Hippocampal formation (tissue), 2 donors: ENCODE data around the gene SULT2A1.
A peak's percentile ranks its signal among the peaks of the same experiment; 100 is the strongest.
"Not testable (repeated sequence)": the region's sequence is repeated elsewhere in the genome, so short reads cannot be mapped to it uniquely, and the experiment has no call there.

ENCODE experiments used
- DNase-seq, 2 donors: peaks; one replicate each; lab custom pipeline; 2025; lab: John Stamatoyannopoulos, UW

The SULT2A1 gene, protein sequence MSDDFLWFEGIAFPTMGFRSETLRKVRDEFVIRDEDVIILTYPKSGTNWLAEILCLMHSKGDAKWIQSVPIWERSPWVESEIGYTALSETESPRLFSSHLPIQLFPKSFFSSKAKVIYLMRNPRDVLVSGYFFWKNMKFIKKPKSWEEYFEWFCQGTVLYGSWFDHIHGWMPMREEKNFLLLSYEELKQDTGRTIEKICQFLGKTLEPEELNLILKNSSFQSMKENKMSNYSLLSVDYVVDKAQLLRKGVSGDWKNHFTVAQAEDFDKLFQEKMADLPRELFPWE

GRCh38 chr19:47886010-47886559 lies at the start of gene SULT2A1:
Gene SULT2A1 (minus strand): TSS chr19:47886315. CDS start chr19:47886257, 58 bp downstream.
- DNase-seq: no peak

DNA sequence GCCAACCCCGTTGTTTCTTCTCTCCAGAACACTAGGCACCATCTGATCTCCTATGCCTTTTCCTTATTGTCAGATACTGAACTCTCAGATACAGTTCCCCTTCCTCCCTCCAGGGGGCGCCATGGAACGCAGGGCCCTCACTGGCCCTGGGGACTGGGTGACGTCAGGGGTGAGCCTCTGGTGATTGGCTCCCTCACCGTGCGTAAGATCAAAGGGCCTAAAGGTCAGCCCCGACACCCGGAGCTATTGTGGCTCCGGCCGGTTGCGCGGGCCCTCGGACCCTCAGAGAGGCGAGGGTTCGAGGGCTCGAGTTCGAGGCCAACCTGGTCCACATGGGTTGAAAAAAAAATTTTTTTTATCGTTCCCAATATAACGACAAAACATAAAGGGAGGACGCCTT lies 42.5 kb upstream of the SULT2A1 start:
- not testable (repeated sequence) for DNase-seq

GRCh38 chr19:47920107-47920506 lies 34.0 kb upstream of the SULT2A1 start:
- DNase-seq: not testable (repeated sequence)

DNA sequence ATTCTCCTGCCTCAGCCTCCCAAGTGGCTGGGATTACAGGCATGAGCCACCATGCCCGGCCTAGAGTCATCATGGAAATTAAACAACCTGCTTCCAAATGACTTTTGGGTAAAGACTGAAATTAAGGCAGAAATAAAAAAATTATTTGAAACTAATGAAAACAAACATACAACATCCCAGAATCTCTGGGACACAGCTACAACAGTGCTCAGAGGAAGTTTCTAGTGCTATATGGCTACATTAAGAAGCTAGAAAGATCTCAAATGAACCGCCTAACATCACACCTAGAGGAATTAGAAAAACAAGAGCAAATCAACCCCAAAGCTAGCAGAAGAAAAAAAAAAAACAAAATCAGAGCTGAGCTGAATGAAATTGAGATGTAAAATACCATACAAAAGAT lies 24.1 kb upstream of the SULT2A1 start:
- not testable (repeated sequence) for DNase-seq

GRCh38 chr19:47909350-47909749 lies 23.2 kb upstream of the SULT2A1 start:
- DNase-seq: not testable (repeated sequence)

GRCh38 chr19:47901370-47901769 lies 15.3 kb upstream of the SULT2A1 start:
- no peak for DNase-seq

- DNase-seq: no peak
Measured at GRCh38 chr19:47899335-47899734, 13.2 kb upstream of the SULT2A1 start.

- DNase-seq: no peak
Measured at GRCh38 chr19:47897861-47898260, 11.7 kb upstream of the SULT2A1 start.

- no peak for DNase-seq
Measured at GRCh38 chr19:47896773-47897172, 10.7 kb upstream of the SULT2A1 start.

DNA sequence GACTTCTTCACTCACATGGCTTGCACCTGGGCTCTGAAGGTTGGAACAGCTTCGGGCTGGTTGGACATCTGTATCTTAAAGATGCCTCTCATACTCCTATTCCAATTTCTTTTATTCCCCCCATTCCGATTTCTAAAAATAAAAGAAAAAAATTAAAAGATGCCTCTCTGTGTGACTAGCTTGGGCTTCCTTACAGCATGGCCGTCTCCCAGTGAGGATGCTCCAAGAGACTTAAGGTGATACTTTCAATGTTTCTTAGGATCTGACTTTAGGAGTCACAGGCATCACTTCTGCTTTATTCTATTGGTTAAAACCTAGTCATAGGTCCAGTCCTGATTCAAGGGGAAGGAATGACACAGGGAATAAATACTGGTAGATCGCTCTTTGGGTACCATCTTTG lies 9.9 kb upstream of the SULT2A1 start:
- no peak for DNase-seq

DNA sequence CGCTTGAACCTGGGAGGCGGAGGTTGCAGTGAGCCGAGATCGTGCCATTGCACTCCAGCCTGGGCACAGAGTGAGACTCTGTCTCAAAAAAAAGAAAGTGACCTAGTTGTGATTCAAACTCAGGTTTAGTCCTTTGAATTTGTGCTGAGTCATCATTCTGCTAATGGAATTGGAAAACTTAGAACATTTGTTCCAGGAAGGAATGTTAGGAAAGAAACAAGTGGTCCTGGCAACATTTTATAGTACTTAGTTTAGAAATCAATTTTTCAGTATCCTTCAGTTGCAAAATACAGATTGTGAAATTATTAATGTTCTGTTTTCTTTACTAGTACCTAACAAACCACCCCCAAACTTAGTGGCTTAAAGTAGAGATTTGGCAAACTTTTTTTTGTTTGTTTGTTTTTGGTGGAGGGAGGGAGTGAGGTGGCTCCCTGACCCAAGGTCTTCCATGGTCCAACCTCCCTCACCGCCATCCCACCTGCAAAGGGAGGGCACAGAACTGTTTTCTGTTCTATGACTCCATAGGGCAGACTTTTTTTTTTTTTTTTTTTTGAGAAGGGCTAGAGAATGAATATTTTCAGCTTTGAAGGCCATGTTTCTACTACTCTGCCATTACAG lies 9.2 kb upstream of the SULT2A1 start:
- DNase-seq: no peak

GRCh38 chr19:47891923-47892666 lies 6.0 kb upstream of the SULT2A1 start:
- no peak for DNase-seq

- DNase-seq: no peak
Measured at GRCh38 chr19:47891622-47891922, 5.5 kb upstream of the SULT2A1 start.

- DNase-seq: no peak
Measured at GRCh38 chr19:47890865-47891621, 4.9 kb upstream of the SULT2A1 start.

GRCh38 chr19:47885067-47885463 lies 1.1 kb downstream of the SULT2A1 start:
- DNase-seq: no peak

DNA sequence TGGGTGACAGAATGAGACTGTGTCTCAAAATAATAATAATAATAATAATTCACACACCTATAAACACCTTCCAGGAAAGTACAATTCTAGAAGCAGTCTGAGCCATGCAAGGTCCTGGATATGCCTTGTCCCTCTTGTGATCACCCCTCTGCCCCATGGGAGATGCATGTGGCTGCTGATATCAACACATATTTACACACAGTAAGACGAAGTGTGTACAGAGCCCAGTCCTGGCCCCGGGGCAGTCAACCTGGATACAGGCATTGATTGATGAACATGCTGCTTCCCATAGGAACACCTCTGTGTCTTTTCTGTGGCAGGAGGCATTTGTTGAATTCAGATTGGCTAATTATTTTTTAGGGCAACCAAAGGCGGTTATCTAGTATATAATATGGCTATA lies 3.2 kb downstream of the SULT2A1 start:
- DNase-seq: no peak

DNA sequence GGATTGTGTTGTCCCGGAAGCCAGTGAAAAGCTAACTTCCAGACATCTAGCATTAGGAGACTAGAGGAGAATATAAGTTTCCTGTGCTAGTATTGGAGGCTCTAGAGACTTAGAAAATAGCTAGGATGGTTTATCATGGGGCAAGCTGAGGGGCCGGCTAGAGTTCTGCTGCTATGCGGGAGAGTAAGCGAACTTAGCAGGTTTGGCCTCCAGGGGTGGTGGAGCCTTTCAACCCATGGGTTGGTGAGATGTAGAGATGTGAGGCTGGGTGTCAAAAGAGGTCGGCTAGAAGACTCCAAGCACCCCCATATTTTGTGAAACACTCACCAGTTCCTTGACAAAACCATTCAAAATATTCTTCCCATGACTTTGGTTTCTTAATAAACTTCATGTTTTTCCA lies 4.4 kb downstream of the SULT2A1 start:
- DNase-seq: no peak

- not testable (repeated sequence) for DNase-seq
Measured at GRCh38 chr19:47879385-47879784, 6.7 kb downstream of the SULT2A1 start.

- DNase-seq: no peak
Measured at GRCh38 chr19:47878906-47879305, 7.2 kb downstream of the SULT2A1 start.

- no peak for DNase-seq
Measured at GRCh38 chr19:47865166-47865565, 20.9 kb downstream of the SULT2A1 start.

GRCh38 chr19:47863514-47863936 lies 22.6 kb downstream of the SULT2A1 start:
- DNase-seq: peak; percentile 22 to 73

GRCh38 chr19:47861630-47862029 lies 24.5 kb downstream of the SULT2A1 start:
- DNase-seq: no peak
